Renal cortex interstitium (tissue), 11 donors: ENCODE measurements around the gene STK16. TPM values are rescaled to one million over a fixed set of nuclear protein-coding genes. Genes with fewer than 3 reads are reported as not detected.

Source experiments
- DNase-seq, 11 donors: peaks; one replicate each; pipeline ENCODE4 v3.0.0-alpha.2; 2013; ENCODE audit warnings: low read depth in 9 of 11, low spot score in 4 of 11; ENCODE audit errors: extremely low read depth in 1 of 11
- polyA plus RNA-seq, 3 donors: library from polyadenylated mRNA; unstranded; fragments of 120-200 nt; gene quantifications; one replicate each; pipeline ENCODE4 v1.2.1, GENCODE V29; 2013; ENCODE audit not compliant: insufficient read length in 3 of 3

STK16 gene
- polyA plus RNA-seq, 3 donors: 37.3 to 38.3 (median 38.1) TPM

GRCh38 chr2:219209236-219210195 is 35.8 kb upstream of the STK16 start:
- no peak for DNase-seq

DNA sequence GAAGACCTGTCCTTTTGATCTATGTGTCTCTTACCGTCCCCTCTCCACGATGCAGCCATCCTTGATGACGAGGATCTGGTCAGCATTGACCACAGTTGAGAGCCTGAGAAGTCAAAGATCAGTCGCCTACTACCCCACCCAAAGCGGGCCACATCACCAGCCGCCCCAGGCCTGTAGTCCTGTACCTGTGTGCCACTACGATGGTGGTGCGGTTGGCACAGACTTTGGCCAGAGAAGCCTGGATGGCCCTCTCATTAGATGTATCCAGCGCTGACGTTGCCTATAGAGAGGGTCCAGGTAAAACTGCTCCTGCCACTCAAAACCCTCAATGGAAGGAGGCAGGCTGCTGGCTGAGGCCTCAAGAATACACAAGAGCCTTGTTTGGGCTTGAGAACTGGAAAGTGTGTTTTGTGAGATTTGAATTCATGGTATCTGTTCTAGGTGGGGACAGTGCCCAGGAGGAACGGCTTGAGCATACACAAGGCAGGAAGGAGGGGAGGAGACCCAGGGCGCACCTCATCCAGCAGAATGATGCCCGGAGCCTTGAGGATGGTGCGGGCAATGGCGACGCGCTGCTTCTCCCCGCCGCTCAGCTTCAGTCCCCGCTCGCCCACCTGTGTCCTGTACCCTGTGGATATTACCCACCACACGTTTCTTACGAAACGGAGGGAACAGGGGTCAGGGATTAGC is 34.9 kb upstream of the STK16 start:
- no peak for DNase-seq

DNA sequence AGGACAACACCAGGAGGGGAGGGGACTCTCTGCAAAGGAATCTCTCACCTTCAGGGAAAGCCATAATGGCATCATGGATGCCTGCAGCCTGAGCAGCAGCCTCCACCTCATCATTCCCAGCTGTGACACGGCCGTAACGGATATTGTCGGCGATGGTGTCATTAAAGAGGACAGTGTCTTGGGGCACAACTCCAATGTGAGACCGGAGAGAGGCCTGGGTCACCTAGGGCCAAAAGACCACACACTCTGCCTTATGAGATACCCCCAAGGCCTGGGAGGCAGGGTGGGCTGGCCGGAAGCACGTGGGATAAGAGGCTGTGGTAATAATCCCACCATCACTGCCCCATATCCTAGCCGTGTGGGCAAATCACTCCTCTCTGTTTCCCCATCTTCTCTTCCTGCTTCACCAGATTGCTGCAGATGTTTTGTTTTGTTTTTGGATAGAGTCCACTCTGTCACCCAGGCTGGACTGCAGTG is 34.4 kb upstream of the STK16 start:
- no peak for DNase-seq

GRCh38 chr2:219213026-219213415 is 32.3 kb upstream of the STK16 start:
- no peak for DNase-seq

DNA sequence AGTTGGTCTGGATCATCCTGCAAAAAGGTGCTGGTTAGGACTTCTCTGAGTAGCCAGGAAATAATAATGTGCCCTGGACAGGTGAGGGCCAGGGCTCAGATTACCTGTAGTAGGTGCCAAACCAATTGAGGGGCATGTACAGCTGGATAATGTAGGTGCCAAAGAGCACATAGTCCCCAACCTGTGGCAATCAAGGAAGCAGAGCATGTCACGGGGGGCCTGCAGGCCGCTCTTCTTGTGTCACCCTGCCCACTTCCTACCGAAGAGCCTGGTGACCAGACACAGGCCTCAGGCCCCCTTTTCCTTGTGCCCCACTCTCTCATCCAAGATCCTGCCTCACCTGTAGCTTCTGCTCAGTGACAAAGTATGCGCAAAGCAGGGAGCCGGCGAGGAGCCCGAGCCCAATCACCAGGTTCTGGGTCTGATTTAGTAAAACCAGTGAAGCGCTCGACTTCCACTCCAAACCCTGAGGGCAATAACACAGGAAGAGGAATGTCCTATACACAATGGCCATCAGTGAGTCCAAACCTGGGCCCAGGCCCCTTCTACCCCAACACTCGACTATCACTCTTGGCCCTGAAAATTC is 31.7 kb upstream of the STK16 start:
- DNase-seq: no peak

GRCh38 chr2:219214141-219214540 is 31.1 kb upstream of the STK16 start:
- no peak for DNase-seq

DNA sequence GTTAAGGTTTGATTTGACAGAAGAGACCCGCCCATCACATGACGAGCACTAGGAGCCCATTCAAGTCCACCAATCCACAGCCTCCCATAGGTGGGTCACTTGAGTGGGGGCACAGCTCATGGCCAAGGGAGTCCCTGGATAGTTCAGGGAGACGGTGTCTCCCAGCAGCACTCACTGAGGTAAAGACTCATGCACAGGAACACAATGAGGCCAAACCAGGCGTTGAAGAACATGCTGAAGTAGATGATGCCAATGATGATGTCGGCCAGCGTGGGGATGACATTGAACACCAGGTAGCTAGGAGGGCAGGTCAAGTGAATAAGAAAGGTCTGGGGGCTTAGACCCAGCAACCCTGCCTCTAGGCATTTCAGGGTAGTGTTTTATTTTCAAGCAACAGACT is 30.5 kb upstream of the STK16 start:
- DNase-seq: no peak

DNA sequence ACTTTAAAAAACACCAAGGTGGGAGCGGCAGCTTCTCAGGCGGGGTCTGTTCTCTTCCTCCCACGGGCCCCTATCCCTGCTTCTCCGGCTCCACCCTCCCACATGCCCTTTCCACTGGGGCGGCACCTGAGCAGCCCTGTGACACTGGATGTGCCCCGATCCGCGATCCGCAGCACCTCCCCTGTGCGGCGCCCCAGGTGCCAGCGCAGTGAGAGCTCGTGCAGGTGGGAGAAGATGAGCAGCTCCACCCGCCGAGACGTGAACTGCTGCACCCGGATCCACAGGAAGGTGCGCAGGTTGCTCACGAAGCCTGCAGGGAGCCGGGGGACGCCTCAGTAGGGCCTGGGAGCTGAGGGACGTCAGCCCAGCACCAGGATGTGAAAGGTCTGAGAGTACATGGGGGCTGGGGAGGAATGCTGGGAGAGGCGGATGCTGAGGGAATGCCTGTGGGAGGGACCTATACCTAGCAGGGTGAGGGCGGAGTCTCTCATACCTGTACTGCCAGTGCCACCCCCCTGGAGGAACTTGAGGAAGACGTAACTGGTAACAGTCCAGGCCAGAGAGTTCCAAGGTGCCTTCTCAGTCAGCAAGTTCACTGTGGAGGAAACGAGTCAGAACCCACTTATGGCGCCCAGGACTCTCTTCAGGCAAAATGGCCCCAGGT is 29.3 kb upstream of the STK16 start:
- DNase-seq: no peak

DNA sequence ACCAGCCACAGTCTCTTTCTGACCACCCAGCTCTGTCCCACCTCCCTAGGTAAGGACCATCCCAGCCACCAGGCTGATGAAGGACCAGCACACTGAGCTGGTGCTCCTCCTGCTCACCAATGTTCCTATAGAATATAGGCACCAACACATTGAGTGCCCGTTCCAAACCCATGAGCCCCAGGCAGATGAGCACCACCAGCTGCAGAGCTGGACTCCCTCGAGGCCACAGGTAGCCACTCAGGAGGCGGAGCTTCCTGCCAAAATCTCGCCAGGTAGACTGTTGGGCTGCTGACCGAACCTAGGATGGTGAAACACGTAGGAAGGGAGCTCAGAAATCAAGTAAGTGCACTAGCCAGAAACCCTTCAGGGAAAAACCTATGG is 28.8 kb upstream of the STK16 start:
- DNase-seq: no peak

DNA sequence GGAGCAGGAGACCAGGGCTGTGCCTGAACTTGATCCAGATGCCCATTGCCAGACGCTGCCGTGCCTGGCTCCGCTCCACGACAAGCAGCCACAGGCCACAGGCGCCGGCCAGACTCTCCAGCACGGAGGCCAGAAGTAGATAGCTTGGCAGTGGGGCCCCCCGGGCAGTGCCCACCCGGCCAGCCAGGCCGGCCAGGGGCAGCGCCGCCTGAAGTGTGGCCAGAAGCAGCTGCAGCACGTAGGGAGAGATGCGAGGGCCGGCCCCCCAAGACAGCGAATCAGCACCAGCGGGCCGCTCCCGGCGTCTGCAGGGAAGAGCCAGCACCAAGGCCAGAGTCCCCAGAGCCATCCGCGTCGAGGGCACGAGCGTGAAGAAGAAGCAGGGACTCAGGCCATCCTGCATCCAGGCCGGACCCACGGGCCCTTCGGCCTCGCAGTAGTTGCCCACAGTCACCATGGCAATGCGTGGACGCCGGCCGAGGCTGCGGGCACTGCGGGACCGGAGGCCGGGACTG is 27.0 kb upstream of the STK16 start:
- peak in 2 of 11 donors; percentile 36 to 55 for DNase-seq

- DNase-seq: peak in 10 of 11 donors; percentile 85 to 94 (median 89)
These were observed 26.3 kb upstream of the STK16 start, which contains the start of gene ABCB6 for GRCh38 chr2:219218732-219219701. Gene ABCB6, minus strand, starts transcription at chr2:219218958. Its CDS starts 285 bp downstream, at chr2:219218673.

DNA sequence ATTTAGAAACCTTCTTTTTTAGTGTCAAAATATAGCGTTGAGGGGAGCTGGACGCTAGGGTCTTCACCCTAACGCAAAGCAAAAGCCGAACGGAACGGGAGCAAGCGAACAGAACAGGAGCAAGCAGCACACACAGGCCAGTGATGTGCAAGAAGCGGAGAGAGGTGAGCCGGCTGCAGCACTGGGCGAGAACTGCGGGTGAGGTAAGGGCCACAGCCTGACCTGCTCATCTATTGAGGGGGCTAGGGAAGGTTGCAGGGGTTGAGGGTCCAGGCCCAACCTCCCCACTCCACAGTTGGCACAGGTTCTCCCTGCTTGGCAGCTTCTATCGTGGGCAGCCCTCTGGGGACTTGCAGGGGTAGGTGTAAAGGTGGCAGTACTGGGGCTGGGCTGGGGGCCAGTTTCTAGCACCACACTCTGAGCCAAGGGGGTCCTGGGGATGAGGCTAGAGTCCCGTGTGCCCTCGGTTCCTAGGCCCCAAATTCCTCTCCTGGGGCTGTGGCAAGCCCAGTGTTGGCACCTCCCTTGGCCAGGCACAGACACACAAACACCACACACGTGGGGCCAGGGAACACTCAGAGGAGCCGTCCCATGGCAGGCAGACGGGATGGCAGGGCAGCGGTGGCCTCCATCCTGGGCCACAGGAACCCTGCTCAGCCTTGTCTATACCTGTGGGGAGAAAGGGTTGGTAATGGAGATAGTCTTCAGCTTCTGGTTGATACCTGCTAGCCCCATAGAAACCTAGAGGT is 25.3 kb upstream of the STK16 start:
- no peak for DNase-seq

- DNase-seq: no peak
These were observed 24.5 kb upstream of the STK16 start for GRCh38 chr2:219220652-219221402.

DNA sequence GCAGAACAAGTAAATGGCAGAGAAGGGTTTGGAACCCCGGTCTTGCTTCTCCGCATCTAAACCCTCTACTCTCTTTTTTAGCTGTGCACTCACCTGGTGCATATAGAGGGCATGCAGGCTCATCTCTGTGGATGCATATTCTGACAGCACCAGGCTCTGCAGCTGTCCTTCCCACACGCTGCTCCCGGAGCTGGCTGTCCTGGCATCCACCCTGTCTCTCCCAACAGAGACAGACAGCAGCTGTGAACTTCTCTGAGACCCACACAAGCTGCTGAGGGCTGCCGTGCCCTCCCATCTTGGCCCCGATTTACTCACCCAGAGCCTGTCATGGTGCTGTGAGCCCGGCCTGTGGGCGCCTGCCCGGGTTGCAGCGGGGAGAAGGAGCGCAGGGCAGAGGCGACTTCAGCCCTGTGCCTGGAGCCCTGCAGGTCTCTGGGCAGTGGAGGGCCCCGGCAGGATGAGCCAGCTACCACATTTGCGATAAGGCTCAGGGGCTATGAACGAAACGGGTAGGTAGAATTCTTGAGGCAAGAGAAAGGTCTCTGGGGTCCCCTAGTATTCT is 23.2 kb upstream of the STK16 start:
- no peak for DNase-seq

GRCh38 chr2:219223831-219224610 is 21.3 kb upstream of the STK16 start:
- no peak for DNase-seq
